ENCODE data around the gene GMPS. TPM values are rescaled to one million over a fixed set of nuclear protein-coding genes. Genes with fewer than 3 reads are reported as not detected.

GMPS gene
- total and polyA plus RNA-seq, 2 donors (not counting 3 experiments of a cell fraction or from before 2014, with no cell fraction given) = 18.7 to 67.5 TPM

DNA sequence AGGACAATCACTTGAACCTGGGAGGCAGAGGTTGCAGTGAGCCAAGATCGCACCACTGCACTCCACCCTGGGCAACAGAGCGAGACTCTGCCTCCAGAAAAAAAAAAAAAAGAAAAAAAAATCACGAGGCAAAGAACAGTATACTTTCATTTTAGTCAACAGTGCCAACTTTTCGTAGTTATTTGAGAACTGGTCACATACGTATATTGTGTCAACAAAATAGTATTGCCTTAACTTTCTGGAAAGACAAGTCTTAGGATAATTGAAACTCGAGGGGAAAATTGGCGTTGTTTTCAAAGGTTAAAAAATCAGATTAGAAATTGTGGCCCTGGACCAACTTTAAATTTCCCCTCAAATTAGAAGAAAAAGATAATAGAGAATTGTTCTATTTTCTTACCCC lies 13.8 kb downstream of the GMPS start:
- no peak overlapping the region for H3K4me3 ChIP-seq (replicated peaks in 1 of 3; ENCODE audit: insufficient read depth in 1 of 3, low read depth in 1 of 3, low read length in 3 of 3)
- intact Hi-C loops (cut with micrococcal nuclease) = no loop called here
- H3K4me1 ChIP-seq (ENCODE audit: control insufficient read depth, extremely low read depth, insufficient read depth, low read length) = no peaks in the 10 kb centered on the region
- no peaks in the 10 kb centered on the region for H3K27me3 ChIP-seq (ENCODE audit: control insufficient read depth in 2 of 2, insufficient read depth in 2 of 2, low read length in 2 of 2)
- peaks cover 93% of the 10 kb centered on the region for H3K79me2 ChIP-seq (ENCODE audit: control insufficient read depth, insufficient read depth, low read length)
- no peaks in the 10 kb centered on the region for H3K9me3 ChIP-seq (replicated peaks; ENCODE audit: control insufficient read depth, insufficient read depth, low read length)
- H3K9ac ChIP-seq (replicated peaks; ENCODE audit: extremely low read depth, insufficient read depth, low read length) = no peak overlapping the region
- ChIA-PET CTCF (interaction anchor here (2.2 kb wide), 1 partner anchor 78 kb away, joined by 6 read pairs; the partner anchor contains the start of gene C3orf33), POLR2A (no interaction called here)
- BruUV-seq (replicated peaks) = no TSS peak
- TF ChIP-seq POLR2A (IDR thresholded peaks at IDR 0.05; ENCODE audit: low read depth, low read length) (no peak), EZH2 (IDR thresholded peaks at IDR 0.05; ENCODE audit: borderline replicate concordance, low read depth, low read length, severe bottlenecking) (no peak), JUN (IDR thresholded peaks at IDR 0.05; ENCODE audit: borderline replicate concordance, insufficient read depth, insufficient read length, low read depth) (no peak), FOS (IDR thresholded peaks at IDR 0.05; ENCODE audit: borderline replicate concordance, insufficient read depth, low read length) (no peak), MYC (IDR thresholded peaks at IDR 0.05; ENCODE audit: low read depth, low read length) (no peak), GATA2 (IDR thresholded peaks at IDR 0.05; ENCODE audit: insufficient read depth, insufficient read length, low read depth, low read length) (no peak)
- FAIRE-seq = no peak
- H4K20me1 ChIP-seq (replicated peaks; ENCODE audit: control insufficient read depth, extremely low read depth, insufficient read depth, low read length) = peaks cover 10% of the 10 kb centered on the region
- H3K27ac ChIP-seq (ENCODE audit: insufficient read depth, low read depth, low read length) = no peak overlapping the region
- no peak overlapping the region for H3K4me2 ChIP-seq (ENCODE audit: insufficient read depth, low read length)
- H3K36me3 ChIP-seq (ENCODE audit: control insufficient read depth in 2 of 2, extremely low read depth in 1 of 2, insufficient read depth in 2 of 2, low read length in 2 of 2) = no peaks in the 10 kb centered on the region
- no peak for DNase-seq (ENCODE audit: low read depth, low spot score)
- dilution Hi-C loops (cut with MboI; ENCODE audit: extremely low pct_ligation_motif_present, low sequenced_read_pairs) = no loop called here
- no peaks in the 10 kb centered on the region for H3K9me1 ChIP-seq (replicated peaks; ENCODE audit: control insufficient read depth, extremely low read depth, insufficient read depth, low read length)
- H2AFZ ChIP-seq (ENCODE audit: low read depth, low read length) = no peak overlapping the region

DNA sequence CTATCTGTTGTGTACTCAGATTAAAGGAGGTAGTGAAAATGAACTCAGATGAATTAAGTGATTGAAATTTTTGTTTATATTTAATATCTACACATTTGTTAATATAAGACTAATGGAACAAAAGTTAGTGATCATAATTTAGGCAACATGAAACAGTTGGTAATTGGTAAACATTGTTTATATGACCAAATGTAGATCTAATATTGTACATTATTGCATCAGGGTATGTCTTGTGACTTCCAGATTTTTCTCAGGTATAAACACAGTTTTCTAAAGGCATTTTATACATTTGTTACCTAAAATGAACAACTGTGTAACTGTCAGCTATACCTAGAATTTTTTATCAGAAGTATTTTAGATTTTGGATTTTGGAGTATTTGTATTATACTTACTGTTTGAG lies 14.8 kb downstream of the GMPS start:
- Histone ChIP-seq H3K9me3 (replicated peaks; ENCODE audit: control insufficient read depth, insufficient read depth, low read length) (no peaks in the 10 kb centered on the region), H3K4me3 (replicated peaks in 1 of 3; ENCODE audit: insufficient read depth in 1 of 3, low read depth in 1 of 3, low read length in 3 of 3) (no peak overlapping the region), H3K9me1 (replicated peaks; ENCODE audit: control insufficient read depth, extremely low read depth, insufficient read depth, low read length) (no peaks in the 10 kb centered on the region), H3K4me2 (ENCODE audit: insufficient read depth, low read length) (no peak overlapping the region), H3K27ac (ENCODE audit: insufficient read depth, low read depth, low read length) (no peak overlapping the region), H4K20me1 (replicated peaks; ENCODE audit: control insufficient read depth, extremely low read depth, insufficient read depth, low read length) (peaks cover 7% of the 10 kb centered on the region), H2AFZ (ENCODE audit: low read depth, low read length) (no peak overlapping the region), H3K36me3 (ENCODE audit: control insufficient read depth in 2 of 2, extremely low read depth in 1 of 2, insufficient read depth in 2 of 2, low read length in 2 of 2) (no peaks in the 10 kb centered on the region), H3K4me1 (ENCODE audit: control insufficient read depth, extremely low read depth, insufficient read depth, low read length) (peaks cover 6% of the 10 kb centered on the region), H3K9ac (replicated peaks; ENCODE audit: extremely low read depth, insufficient read depth, low read length) (no peak overlapping the region), H3K27me3 (ENCODE audit: control insufficient read depth in 2 of 2, insufficient read depth in 2 of 2, low read length in 2 of 2) (no peaks in the 10 kb centered on the region), H3K79me2 (ENCODE audit: control insufficient read depth, insufficient read depth, low read length) (peaks cover 93% of the 10 kb centered on the region)
- TF ChIP-seq POLR2A (IDR thresholded peaks at IDR 0.05; ENCODE audit: low read depth, low read length) (no peak), POLR2AphosphoS5 (IDR thresholded peaks at IDR 0.05; ENCODE audit: insufficient read depth, low read depth, low read length) (no peak), MYC (IDR thresholded peaks at IDR 0.05; ENCODE audit: low read depth, low read length) (no peak), FOS (IDR thresholded peaks at IDR 0.05; ENCODE audit: borderline replicate concordance, insufficient read depth, low read length) (no peak), GATA2 (IDR thresholded peaks at IDR 0.05; ENCODE audit: insufficient read depth, insufficient read length, low read depth, low read length) (no peak), JUN (IDR thresholded peaks at IDR 0.05; ENCODE audit: borderline replicate concordance, insufficient read depth, insufficient read length, low read depth) (no peak), EZH2 (IDR thresholded peaks at IDR 0.05; ENCODE audit: borderline replicate concordance, low read depth, low read length, severe bottlenecking) (no peak)
- TF ChIP-seq, protein P1, sequence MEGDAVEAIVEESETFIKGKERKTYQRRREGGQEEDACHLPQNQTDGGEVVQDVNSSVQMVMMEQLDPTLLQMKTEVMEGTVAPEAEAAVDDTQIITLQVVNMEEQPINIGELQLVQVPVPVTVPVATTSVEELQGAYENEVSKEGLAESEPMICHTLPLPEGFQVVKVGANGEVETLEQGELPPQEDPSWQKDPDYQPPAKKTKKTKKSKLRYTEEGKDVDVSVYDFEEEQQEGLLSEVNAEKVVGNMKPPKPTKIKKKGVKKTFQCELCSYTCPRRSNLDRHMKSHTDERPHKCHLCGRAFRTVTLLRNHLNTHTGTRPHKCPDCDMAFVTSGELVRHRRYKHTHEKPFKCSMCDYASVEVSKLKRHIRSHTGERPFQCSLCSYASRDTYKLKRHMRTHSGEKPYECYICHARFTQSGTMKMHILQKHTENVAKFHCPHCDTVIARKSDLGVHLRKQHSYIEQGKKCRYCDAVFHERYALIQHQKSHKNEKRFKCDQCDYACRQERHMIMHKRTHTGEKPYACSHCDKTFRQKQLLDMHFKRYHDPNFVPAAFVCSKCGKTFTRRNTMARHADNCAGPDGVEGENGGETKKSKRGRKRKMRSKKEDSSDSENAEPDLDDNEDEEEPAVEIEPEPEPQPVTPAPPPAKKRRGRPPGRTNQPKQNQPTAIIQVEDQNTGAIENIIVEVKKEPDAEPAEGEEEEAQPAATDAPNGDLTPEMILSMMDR (IDR thresholded peaks at IDR 0.05; ENCODE audit: extremely low read depth in 1 of 2, insufficient read depth in 1 of 2, low read depth in 1 of 2, low read length in 2 of 2) = no peak
- TF ChIP-seq, protein P2, sequence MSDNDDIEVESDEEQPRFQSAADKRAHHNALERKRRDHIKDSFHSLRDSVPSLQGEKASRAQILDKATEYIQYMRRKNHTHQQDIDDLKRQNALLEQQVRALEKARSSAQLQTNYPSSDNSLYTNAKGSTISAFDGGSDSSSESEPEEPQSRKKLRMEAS (IDR thresholded peaks at IDR 0.05; ENCODE audit: insufficient read depth, insufficient read length) = no peak
- no TSS peak for BruUV-seq (replicated peaks)
- POLR2A ChIA-PET = no interaction called here
- intact Hi-C loops (cut with micrococcal nuclease) (no loop called here), dilution Hi-C loops (cut with MboI; ENCODE audit: extremely low pct_ligation_motif_present, low sequenced_read_pairs) (no loop called here)
- FAIRE-seq (no peak), DNase-seq (ENCODE audit: low read depth, low spot score) (no peak)
- CTCF ChIA-PET = interaction anchor here (1.8 to 2.2 kb wide), 2 partner anchors 12 to 79 kb away, joined by 5 to 6 read pairs; partner anchors contain the start of gene C3orf33
